LNCaP clone FGC (cell line): Measurements from ENCODE around the gene TAC3.

ENCODE experiments used
- DNase-seq: peaks from one replicate; pipeline ENCODE4 v3.0.0-alpha.2; 2011; ENCODE audit warnings: low read depth
- H3K4me3 ChIP-seq: 2 replicates; pipeline ENCODE4 v1.5.1; 2011; ENCODE audit warnings: mild to moderate bottlenecking, low read depth, low read length, control low read depth
- CTCF ChIP-seq: IDR thresholded peaks from 2 replicates; pipeline ENCODE4 v1.5.1; 2012; ENCODE audit warnings: mild to moderate bottlenecking; ENCODE audit not compliant: control insufficient read depth, insufficient read depth; ENCODE audit errors: extremely low read depth

Gene TAC3

GRCh38 chr12:57044889-57045288, 28.6 kb upstream of the TAC3 start:
- DNase-seq = no peak
- H3K4me3 ChIP-seq = no peak overlapping the region
- TF ChIP-seq CTCF = no peak

GRCh38 chr12:57044468-57044867, 28.1 kb upstream of the TAC3 start:
- no peak for TF ChIP-seq CTCF
- no peak overlapping the region for H3K4me3 ChIP-seq
- no peak for DNase-seq

- no peak overlapping the region for H3K4me3 ChIP-seq
- DNase-seq = no peak
- TF ChIP-seq CTCF = no peak
Observed at GRCh38 chr12:57042695-57043094, 26.4 kb upstream of the TAC3 start.

GRCh38 chr12:57040750-57041149, 24.4 kb upstream of the TAC3 start:
- no peak for DNase-seq
- TF ChIP-seq CTCF = no peak
- H3K4me3 ChIP-seq = no peak overlapping the region

GRCh38 chr12:57040211-57040610, 23.9 kb upstream of the TAC3 start:
- H3K4me3 ChIP-seq = no peak overlapping the region
- no peak for TF ChIP-seq CTCF
- DNase-seq = no peak

GRCh38 chr12:57039016-57039798, 22.9 kb upstream of the TAC3 start:
- TF ChIP-seq CTCF = no peak
- no peak for DNase-seq
- H3K4me3 ChIP-seq = no peak overlapping the region

GRCh38 chr12:57037264-57037663, 20.9 kb upstream of the TAC3 start:
- H3K4me3 ChIP-seq = no peak overlapping the region
- no peak for DNase-seq
- no peak for TF ChIP-seq CTCF
